ENCODE data around the gene P2RY11. TPM values are rescaled to one million over a fixed set of nuclear protein-coding genes. Genes with fewer than 3 reads are reported as not detected.

The P2RY11 gene
- polyA plus RNA-seq, 6 donors from 2014 or later: 0.69 to 1.2 (median 0.92) TPM

DNA sequence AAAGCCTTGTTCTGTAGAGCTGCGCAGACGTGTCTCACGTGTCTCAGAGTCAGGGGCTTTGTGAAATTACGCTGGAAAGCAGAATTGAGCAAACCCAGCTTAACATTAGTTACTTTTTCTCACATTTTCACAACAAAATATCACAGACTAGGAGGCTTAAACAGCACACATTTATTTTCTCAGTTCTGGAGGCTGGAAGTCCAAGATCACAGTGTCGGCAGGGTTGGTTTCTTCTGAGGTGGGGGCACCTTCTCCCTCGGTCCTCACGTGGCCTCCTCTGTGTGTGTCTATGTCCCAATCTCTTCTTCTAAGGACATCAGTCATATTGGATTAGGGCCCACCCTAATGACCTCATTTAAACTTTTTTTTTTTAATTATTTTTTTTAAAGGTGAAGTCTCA, 12.9 kb downstream of the P2RY11 start:
- no peaks in the 10 kb centered on the region for H3K36me3 Mint-ChIP-seq
- peaks cover 0 to 3% (median 0%) of the 10 kb centered on the region in 7 donors for H3K9me3 Mint-ChIP-seq
- peaks cover 10 to 27% (median 15%) of the 10 kb centered on the region in 3 donors for H3K4me1 Mint-ChIP-seq
- H3K27ac Mint-ChIP-seq: no peak overlapping the region
- H3K27me3 Mint-ChIP-seq: no peaks in the 10 kb centered on the region
- no peak for DNase-seq
- ATAC-seq (ENCODE audit: low read depth in 2 of 2): no peak
- peak overlapping the region in 3 of 8 donors; percentile 18 to 35 (median 33) for H3K4me3 Mint-ChIP-seq

DNA sequence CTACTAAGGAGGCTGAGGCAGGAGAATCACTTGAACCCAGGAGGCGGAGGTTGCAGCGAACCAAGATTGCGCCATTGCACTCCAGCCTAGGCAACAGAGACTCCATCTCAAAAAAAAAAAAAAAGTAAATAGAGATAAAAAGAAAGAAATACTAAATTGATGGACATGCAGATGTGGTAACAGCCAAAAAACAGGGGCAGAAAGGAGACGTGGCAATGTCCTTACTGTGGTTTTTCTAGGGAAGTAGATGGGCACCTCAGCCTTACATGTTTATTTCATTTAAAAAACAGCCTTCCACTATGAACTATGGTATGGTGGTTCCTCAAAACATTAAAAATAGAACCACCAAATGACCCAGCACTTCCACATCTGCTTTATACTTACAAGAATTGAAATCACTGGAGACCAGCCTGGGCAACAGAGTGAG, 14.7 kb downstream of the P2RY11 start:
- peaks cover 6 to 20% (median 9%) of the 10 kb centered on the region in 3 donors for H3K4me1 Mint-ChIP-seq
- H3K27me3 Mint-ChIP-seq: no peaks in the 10 kb centered on the region
- ATAC-seq (ENCODE audit: low read depth in 2 of 2) (peak; percentile 84 to 93), DNase-seq (peak; percentile 39)
- H3K27ac Mint-ChIP-seq: peak overlapping the region in 3 of 6 donors; percentile 56 to 82 (median 61)
- H3K4me3 Mint-ChIP-seq: peak overlapping the region in 1 of 8 donors; percentile 15
- peaks cover 0 to 3% (median 0%) of the 10 kb centered on the region in 7 donors for H3K9me3 Mint-ChIP-seq
- H3K36me3 Mint-ChIP-seq: peaks cover 0 to under 1% of the 10 kb centered on the region in 2 donors

DNA sequence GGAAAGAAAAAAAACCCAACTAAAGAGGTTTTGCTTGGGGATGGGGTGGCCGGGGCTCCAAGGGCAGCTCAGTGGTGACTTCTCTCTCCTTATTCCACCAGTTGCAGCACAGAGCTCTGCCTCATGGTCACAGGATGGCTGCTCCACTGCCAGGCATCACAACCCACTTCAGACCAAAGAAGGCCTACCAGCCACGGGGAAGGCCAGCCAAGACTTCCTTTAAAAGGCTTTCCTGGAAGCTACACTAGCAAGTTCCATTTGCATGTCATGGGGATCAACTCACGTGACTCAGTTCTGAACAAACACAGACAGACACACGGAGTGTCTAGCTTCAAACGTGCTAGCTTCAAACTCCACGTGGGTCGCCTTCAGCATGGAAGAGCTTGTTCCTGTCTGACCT, 21.4 kb downstream of the P2RY11 start:
- Mint-ChIP-seq H3K27me3 (no peaks in the 10 kb centered on the region), H3K27ac (no peak overlapping the region), H3K4me1 (no peaks in the 10 kb centered on the region), H3K36me3 (peaks cover 9 to 16% of the 10 kb centered on the region in 2 donors), H3K4me3 (no peak overlapping the region), H3K9me3 (peaks cover 0 to 2% (median 0%) of the 10 kb centered on the region in 7 donors)
- DNase-seq (no peak), ATAC-seq (ENCODE audit: low read depth in 2 of 2) (no peak)

DNA sequence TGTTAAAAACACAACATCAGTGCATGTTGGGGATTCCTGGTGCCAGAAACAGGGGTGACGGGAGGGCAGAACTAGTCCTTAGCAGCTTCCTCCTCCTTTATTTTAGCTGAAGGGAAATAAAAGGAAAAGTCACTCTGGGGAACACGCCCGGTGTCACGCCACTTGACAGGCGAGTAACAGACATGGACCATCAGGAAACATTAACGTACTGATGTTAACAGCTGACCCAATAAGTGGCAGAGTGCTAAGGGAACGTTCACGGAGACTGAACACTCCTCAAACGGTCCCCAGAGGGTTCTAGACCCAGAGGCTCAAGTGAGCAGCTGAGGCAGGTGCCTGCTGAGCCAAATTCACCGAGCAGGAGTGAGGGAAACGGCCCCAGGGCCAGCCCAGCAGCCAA, 22.1 kb downstream of the P2RY11 start:
- H3K36me3 Mint-ChIP-seq: peaks cover 9 to 16% of the 10 kb centered on the region in 2 donors
- H3K4me3 Mint-ChIP-seq: no peak overlapping the region
- DNase-seq (no peak), ATAC-seq (ENCODE audit: low read depth in 2 of 2) (no peak)
- H3K27me3 Mint-ChIP-seq: no peaks in the 10 kb centered on the region
- H3K4me1 Mint-ChIP-seq: no peaks in the 10 kb centered on the region
- peaks cover 0 to 2% (median 0%) of the 10 kb centered on the region in 7 donors for H3K9me3 Mint-ChIP-seq
- H3K27ac Mint-ChIP-seq: no peak overlapping the region

DNA sequence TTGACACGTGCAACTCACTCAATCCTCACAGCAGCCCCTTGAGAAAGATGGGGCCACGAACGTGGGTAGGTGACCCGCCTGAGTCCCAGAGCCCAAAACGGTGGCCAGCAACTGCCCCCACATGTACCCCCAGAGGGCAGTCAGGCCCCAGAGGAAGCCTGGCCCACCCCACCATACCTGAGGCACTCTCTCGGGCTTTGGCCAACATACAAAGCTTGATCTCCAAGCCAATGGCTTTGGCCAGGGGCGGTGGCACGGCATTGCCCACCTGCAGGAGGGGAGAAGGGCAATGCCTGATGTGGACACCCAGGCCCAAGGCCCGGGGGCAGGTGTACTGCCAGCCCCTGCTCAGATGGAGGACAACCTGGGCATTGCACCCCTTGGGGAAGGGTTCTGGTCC, 22.5 kb downstream of the P2RY11 start:
- DNase-seq (no peak), ATAC-seq (ENCODE audit: low read depth in 2 of 2) (no peak)
- Mint-ChIP-seq H3K9me3 (peaks cover 0 to 2% (median 0%) of the 10 kb centered on the region in 7 donors), H3K27me3 (no peaks in the 10 kb centered on the region), H3K27ac (no peak overlapping the region), H3K4me3 (no peak overlapping the region), H3K36me3 (peaks cover 9 to 16% of the 10 kb centered on the region in 2 donors), H3K4me1 (no peaks in the 10 kb centered on the region)

DNA sequence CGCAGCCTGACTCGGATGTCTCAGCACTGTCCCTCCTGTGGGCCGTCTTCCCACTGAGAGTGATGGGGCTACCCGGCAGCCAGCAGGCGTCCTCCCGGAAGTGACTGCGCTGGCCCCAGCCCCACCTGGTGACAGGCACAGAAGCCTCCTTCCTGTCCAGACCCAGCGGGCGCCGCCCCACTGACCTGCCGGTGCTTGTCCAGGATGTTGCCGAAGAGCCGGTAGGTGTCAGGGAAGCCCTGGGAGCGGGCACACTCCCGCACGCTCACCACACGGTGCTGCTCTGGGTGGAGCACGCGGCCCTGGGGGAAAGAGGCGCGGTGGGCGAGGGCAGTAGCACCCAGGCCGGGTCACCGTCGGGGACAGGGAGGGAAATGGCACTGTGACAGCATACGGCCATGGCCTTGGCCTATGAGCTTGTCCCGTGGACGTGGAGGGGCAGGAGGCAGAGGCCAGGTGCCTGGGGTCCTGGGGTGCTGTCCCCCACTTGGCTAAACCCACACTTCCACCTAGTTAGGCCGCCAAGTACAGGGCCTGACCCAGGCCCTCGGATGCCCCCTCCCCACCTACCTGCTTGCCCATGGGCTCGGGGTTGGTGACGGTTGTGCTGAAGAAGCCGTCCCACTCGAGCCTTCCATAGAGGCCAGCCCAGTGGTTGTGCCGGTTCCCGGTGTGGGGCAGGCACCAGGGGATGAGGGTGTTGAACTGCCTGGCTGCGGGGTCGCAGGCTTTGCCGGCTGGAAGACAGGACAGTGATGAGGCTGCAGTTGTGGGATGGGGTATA, 24.2 kb downstream of the P2RY11 start:
- Mint-ChIP-seq H3K9me3 (peaks cover 0 to 2% (median 0%) of the 10 kb centered on the region in 7 donors), H3K36me3 (peaks cover 9 to 21% of the 10 kb centered on the region in 2 donors), H3K4me1 (no peaks in the 10 kb centered on the region), H3K4me3 (no peak overlapping the region), H3K27me3 (no peaks in the 10 kb centered on the region), H3K27ac (no peak overlapping the region)
- ATAC-seq (ENCODE audit: low read depth in 2 of 2): no peak
- no peak for DNase-seq

DNA sequence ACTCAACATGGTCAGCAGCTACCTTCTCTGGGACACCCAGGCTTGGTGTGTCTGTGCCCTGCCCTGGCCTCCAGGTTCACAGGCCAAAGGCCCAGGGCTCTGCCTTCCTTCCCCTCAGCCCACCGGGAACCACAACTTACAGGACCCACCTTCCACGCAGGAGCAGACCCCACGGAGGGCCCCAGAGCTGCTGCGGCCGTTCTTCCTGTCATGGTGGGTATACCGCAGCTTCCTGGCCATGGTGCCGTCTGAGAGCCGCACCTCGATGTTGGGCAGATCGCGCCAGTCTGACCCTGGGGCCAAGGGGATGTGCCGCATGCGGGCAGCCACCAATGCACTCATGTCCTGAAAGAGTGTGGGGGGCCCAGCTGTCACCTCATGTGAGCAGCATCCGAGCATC, 25.4 kb downstream of the P2RY11 start:
- peaks cover 9 to 14% of the 10 kb centered on the region in 2 donors for H3K36me3 Mint-ChIP-seq
- no peak for DNase-seq
- ATAC-seq (ENCODE audit: low read depth in 2 of 2): no peak
- no peak overlapping the region for H3K4me3 Mint-ChIP-seq
- H3K4me1 Mint-ChIP-seq: no peaks in the 10 kb centered on the region
- H3K9me3 Mint-ChIP-seq: peaks cover 0 to 2% (median 0%) of the 10 kb centered on the region in 7 donors
- H3K27me3 Mint-ChIP-seq: no peaks in the 10 kb centered on the region
- no peak overlapping the region for H3K27ac Mint-ChIP-seq

DNA sequence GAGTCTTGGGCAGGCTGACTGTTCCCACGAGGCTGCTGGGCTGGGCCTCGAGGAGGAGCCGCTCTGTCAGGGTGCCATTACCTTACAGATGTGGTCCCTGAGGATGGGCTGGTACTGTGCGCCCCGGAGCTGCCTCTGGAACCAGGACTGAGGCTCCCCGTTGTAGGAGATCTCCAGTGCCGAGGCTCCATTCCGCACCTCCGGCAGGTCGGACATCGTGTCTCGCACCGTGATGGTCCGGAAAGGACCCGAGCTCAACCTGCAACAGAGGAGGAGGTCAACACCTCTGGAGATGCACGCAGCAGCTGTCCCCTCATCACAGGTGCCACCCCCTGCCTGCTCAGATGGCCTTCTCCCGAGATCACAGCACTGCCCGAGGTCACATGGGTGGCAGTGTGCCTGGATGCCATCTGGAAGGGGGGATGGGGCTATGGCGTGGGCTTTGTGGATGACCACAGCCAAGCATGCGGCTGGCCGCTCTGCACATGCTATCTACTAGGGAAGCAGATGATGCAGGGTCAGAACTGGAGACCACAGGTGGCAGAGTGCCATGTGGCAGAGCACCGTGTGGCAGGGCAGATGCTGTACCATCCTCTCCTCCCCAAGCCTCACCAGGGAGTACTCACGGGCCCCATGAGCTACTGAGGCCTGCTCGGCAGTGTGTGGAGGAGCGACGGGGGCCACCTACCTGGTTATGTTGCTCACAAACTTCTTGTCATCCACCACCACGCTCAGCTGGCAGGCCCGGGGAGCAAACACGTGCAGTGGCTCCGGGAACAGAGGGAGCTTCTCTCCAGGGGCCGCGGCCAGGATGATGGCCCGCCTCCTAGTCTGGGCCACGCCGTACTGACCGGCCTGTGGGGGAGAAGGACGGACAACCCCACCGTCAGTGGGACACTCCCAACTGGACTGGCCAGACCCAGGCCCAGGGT, 26.5 kb downstream of the P2RY11 start:
- Mint-ChIP-seq H3K4me1 (no peaks in the 10 kb centered on the region), H3K27ac (peak overlapping the region in 1 of 6 donors; percentile 59), H3K36me3 (peaks cover 5 to 14% of the 10 kb centered on the region in 2 donors), H3K4me3 (no peak overlapping the region), H3K27me3 (no peaks in the 10 kb centered on the region), H3K9me3 (no peaks in the 10 kb centered on the region)
- ATAC-seq (ENCODE audit: low read depth in 2 of 2): no peak
- DNase-seq: no peak

DNA sequence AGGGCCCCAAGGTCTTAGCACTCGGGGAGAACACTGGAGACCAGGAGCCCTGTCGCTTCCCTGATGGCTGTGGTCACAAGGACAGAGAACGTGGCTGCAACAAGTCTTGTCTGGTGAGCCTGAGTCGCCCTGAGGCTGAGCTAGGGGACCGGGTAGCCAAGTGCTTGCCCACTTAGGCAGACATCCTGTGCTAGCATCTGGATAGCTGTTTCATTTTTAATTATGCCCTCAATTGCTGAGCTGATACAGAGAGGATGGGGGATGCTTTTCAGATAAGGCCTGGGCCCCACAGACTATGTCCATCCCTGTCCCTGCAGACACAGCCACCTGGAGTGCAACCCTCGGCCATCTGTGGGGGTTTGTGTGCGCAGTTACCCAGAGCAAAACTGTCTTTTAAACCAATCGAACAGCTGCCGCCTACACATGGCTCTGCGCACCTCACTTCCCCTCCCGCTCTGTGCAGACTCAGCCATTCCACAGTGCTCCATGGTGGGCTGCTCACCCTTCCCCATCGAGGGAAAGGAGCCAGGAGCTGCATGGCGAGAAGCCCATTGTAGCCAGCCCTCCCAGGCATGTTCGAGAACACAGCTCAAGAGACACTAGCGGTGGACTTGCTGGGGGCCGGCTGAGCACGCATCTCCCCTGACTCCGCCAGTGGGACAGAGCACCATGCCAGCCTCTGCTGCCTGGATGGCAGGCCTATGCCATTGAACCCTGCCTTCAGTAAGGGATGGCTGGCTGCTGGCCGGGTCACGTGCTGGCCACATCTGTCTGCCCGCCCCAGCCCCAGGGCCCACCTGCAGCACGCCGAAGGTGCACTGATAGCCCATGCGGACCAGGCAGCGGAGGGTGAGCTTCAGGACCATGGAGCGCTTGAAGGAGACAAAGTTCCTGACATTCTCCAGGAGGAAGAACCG, 27.6 kb downstream of the P2RY11 start:
- no peak overlapping the region for H3K27ac Mint-ChIP-seq
- H3K9me3 Mint-ChIP-seq: no peaks in the 10 kb centered on the region
- H3K36me3 Mint-ChIP-seq: peaks cover 0 to 13% of the 10 kb centered on the region in 2 donors
- no peaks in the 10 kb centered on the region for H3K4me1 Mint-ChIP-seq
- DNase-seq (no peak), ATAC-seq (ENCODE audit: low read depth in 2 of 2) (no peak)
- no peaks in the 10 kb centered on the region for H3K27me3 Mint-ChIP-seq
- H3K4me3 Mint-ChIP-seq: no peak overlapping the region

DNA sequence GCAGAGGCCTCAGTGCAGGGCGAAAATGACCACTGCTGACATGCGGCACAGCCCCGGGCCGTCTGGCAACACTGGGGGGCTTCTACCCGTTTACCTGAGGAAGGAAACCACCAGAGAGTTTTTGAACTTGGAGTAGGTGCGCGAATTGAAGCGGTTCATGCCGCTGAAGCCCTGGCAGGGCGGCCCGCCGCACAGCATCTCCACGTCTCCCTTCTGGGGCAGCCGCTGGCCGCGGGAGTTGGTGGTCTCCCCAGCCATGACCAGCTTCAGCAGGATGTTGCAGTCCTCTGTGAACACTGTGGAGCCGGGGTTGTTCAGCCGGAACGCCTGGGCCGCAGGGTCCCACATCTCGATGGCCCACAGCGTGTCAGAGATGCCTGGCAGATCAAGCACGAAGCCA, 28.5 kb downstream of the P2RY11 start:
- Mint-ChIP-seq H3K36me3 (peaks cover 0 to 13% of the 10 kb centered on the region in 2 donors), H3K4me3 (no peak overlapping the region), H3K27me3 (no peaks in the 10 kb centered on the region), H3K9me3 (no peaks in the 10 kb centered on the region), H3K4me1 (no peaks in the 10 kb centered on the region), H3K27ac (peak overlapping the region in 1 of 6 donors; percentile 27)
- no peak for ATAC-seq (ENCODE audit: low read depth in 2 of 2)
- no peak for DNase-seq

DNA sequence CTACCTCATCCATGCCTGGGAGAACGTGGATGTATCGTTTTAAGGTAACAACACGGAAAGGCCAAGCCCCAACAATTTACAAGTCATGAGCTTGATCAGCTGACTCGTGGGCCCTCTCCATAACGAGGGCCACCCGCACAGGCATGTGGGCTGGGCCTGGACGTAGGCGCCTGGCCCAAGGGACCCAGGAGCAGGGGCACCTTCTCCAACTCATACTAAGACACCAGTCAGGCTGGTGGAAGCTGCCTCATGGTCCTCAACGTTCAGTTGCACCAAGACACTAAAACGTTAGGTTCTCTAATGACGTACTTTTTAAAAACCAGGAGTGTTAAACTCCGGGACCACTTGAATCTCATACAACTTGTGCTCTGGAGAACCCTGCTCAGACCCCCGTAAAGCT, 30.0 kb downstream of the P2RY11 start:
- Mint-ChIP-seq H3K36me3 (peaks cover 4 to 18% of the 10 kb centered on the region in 2 donors), H3K27ac (no peak overlapping the region), H3K27me3 (no peaks in the 10 kb centered on the region), H3K9me3 (no peaks in the 10 kb centered on the region), H3K4me1 (no peaks in the 10 kb centered on the region), H3K4me3 (no peak overlapping the region)
- no peak for DNase-seq
- ATAC-seq (ENCODE audit: low read depth in 2 of 2): no peak

DNA sequence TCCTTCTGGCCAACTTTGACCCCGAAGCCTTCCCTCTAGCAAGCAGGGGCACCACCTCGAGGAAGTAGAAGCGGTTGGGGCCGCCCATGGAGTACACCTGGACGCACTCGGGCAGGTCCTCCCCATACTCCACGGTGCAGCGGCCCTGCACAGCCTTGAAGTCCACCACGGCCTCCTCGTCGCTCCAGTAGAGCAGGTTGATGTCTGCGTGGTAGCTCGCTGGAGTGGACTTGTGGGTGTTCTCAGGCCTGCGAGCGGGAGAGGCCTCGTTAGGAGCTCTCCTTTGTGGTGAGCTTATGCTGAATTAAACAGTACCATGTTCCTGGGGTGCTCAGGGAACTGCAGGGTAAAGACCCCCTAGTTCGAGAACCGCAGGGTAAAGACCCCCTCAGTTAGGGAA, 30.5 kb downstream of the P2RY11 start:
- H3K27ac Mint-ChIP-seq: no peak overlapping the region
- H3K27me3 Mint-ChIP-seq: no peaks in the 10 kb centered on the region
- H3K36me3 Mint-ChIP-seq: peaks cover 7 to 20% of the 10 kb centered on the region in 2 donors
- DNase-seq (no peak), ATAC-seq (ENCODE audit: low read depth in 2 of 2) (no peak)
- no peaks in the 10 kb centered on the region for H3K4me1 Mint-ChIP-seq
- H3K4me3 Mint-ChIP-seq: no peak overlapping the region
- no peaks in the 10 kb centered on the region for H3K9me3 Mint-ChIP-seq

Data from naive B cell (primary cell).